HG03469 (cell line): ENCODE results near the gene OR1K1.
"Not testable (repeated sequence)": the region's sequence is repeated elsewhere in the genome, so short reads cannot be mapped to it uniquely, and the experiment has no call there.

ENCODE experiments used
- ATAC-seq: cut with Tn5 transposase; IDR thresholded peaks from one replicate; pipeline ENCODE4 v1.9.1; 2021; ENCODE audit warnings: mild to moderate bottlenecking, moderate library complexity, moderate number of reproducible peaks; ENCODE audit not compliant: unreplicated experiment

Gene OR1K1

GRCh38 chr9:122810306-122810946 is 10.5 kb downstream of the OR1K1 start:
- peak; percentile 69 for ATAC-seq

GRCh38 chr9:122812736-122813135 is 12.8 kb downstream of the OR1K1 start:
- no peak for ATAC-seq

GRCh38 chr9:122814545-122814944 is 14.6 kb downstream of the OR1K1 start:
- ATAC-seq = no peak

- no peak for ATAC-seq
These were observed 15.6 kb downstream of the OR1K1 start for GRCh38 chr9:122815544-122815943.

- no peak for ATAC-seq
These were observed 16.4 kb downstream of the OR1K1 start for GRCh38 chr9:122816163-122816867.

GRCh38 chr9:122819326-122819725 is 19.4 kb downstream of the OR1K1 start:
- no peak for ATAC-seq

GRCh38 chr9:122819791-122820489 is 20.0 kb downstream of the OR1K1 start:
- ATAC-seq = no peak

- ATAC-seq = no peak
These were observed 20.5 kb downstream of the OR1K1 start for GRCh38 chr9:122820490-122820845.

- no peak for ATAC-seq
These were observed 21.5 kb downstream of the OR1K1 start for GRCh38 chr9:122821278-122821943.

- no peak for ATAC-seq
These were observed 22.1 kb downstream of the OR1K1 start for GRCh38 chr9:122822056-122822455.

GRCh38 chr9:122822938-122823337 is 23.0 kb downstream of the OR1K1 start:
- ATAC-seq = no peak

- ATAC-seq = peak; percentile 13
These were observed 27.8 kb downstream of the OR1K1 start for GRCh38 chr9:122827761-122828093.

- ATAC-seq = not testable (repeated sequence)
These were observed 29.0 kb downstream of the OR1K1 start for GRCh38 chr9:122828965-122829284.

- ATAC-seq = no peak
These were observed 32.3 kb downstream of the OR1K1 start for GRCh38 chr9:122832194-122832593.

- ATAC-seq = no peak
These were observed 35.4 kb downstream of the OR1K1 start for GRCh38 chr9:122835313-122835731.

- no peak for ATAC-seq
These were observed 37.4 kb downstream of the OR1K1 start for GRCh38 chr9:122837266-122837850.

- ATAC-seq = not testable (repeated sequence)
These were observed 38.5 kb downstream of the OR1K1 start for GRCh38 chr9:122838441-122838840.

- ATAC-seq = no peak
These were observed 41.6 kb downstream of the OR1K1 start for GRCh38 chr9:122841501-122841900.

GRCh38 chr9:122844137-122844536 is 44.2 kb downstream of the OR1K1 start:
- ATAC-seq = no peak

- no peak for ATAC-seq
These were observed 45.2 kb downstream of the OR1K1 start for GRCh38 chr9:122845116-122845515.

GRCh38 chr9:122846371-122846940 is 46.5 kb downstream of the OR1K1 start:
- ATAC-seq = no peak
